Measurements from ENCODE around the gene MAOB. TPM values are rescaled to one million over a fixed set of nuclear protein-coding genes. Genes with fewer than 3 reads are reported as not detected.

Gene MAOB
- total and polyA plus RNA-seq, 11 donors: 30.3 to 163 (median 91.5) TPM

- intact Hi-C loops (cut with DNase I): no loop called here
- ATAC-seq: no peak
- peaks cover 0 to 20% (median 0%) of the 10 kb centered on the region in 9 donors for H3K27me3 ChIP-seq
- TF ChIP-seq POLR2A (IDR thresholded peaks at IDR 0.05): no peak
- TF ChIP-seq CTCF (IDR thresholded peaks at IDR 0.05): no peak
- H3K9me3 ChIP-seq: no peaks in the 10 kb centered on the region
- 88 to 94% (median 89%) methylated on average over 4 of the region's 4 CpGs for WGBS, 4 donors
- no peak for DNase-seq
- no peak overlapping the region for H3K4me3 ChIP-seq
- no peak overlapping the region for H3K27ac ChIP-seq
- H3K36me3 ChIP-seq: no peaks in the 10 kb centered on the region
- peaks cover 0 to 36% (median 1%) of the 10 kb centered on the region in 12 donors for H3K4me1 ChIP-seq
These were observed 15.8 kb downstream of the MAOB start for GRCh38 chrX:43866423-43866822.

- Histone ChIP-seq H3K4me1 (peaks cover 0 to 39% (median 3%) of the 10 kb centered on the region in 12 donors), H3K4me3 (no peak overlapping the region), H3K36me3 (no peaks in the 10 kb centered on the region), H3K27ac (no peak overlapping the region), H3K27me3 (peaks cover 0 to 20% (median 0%) of the 10 kb centered on the region in 9 donors), H3K9me3 (no peaks in the 10 kb centered on the region)
- no peak for TF ChIP-seq CTCF (IDR thresholded peaks at IDR 0.05)
- TF ChIP-seq POLR2A (IDR thresholded peaks at IDR 0.05): no peak
- 71 to 93% (median 84%) methylated on average over 5 of the region's 5 CpGs for WGBS, 4 donors
- intact Hi-C loops (cut with DNase I): no loop called here
- ATAC-seq (no peak), DNase-seq (no peak)
These were observed 16.5 kb downstream of the MAOB start for GRCh38 chrX:43865791-43866190.

GRCh38 chrX:43862434-43862833 is 19.8 kb downstream of the MAOB start:
- Histone ChIP-seq H3K27ac (peak overlapping the region in 10 of 12 donors; percentile 21 to 72 (median 57)), H3K4me1 (peaks cover 0 to 41% (median 3%) of the 10 kb centered on the region in 12 donors), H3K9me3 (no peaks in the 10 kb centered on the region), H3K4me3 (no peak overlapping the region), H3K36me3 (no peaks in the 10 kb centered on the region), H3K27me3 (peaks cover 0 to 21% (median 0%) of the 10 kb centered on the region in 9 donors)
- intact Hi-C loops (cut with DNase I): no loop called here
- 61 to 85% (median 74%) methylated on average over 1 of the region's 1 CpG for WGBS, 4 donors
- TF ChIP-seq CTCF (IDR thresholded peaks at IDR 0.05): no peak
- TF ChIP-seq POLR2A (IDR thresholded peaks at IDR 0.05): no peak
- DNase-seq: no peak
- ATAC-seq: no peak

GRCh38 chrX:43861750-43862149 is 20.5 kb downstream of the MAOB start:
- H3K9me3 ChIP-seq: no peaks in the 10 kb centered on the region
- H3K36me3 ChIP-seq: no peaks in the 10 kb centered on the region
- ATAC-seq (peak; percentile 84 to 90 (median 86)), DNase-seq (peak in 3 of 5 donors; percentile 31 to 41 (median 37))
- intact Hi-C loops (cut with DNase I): no loop called here
- H3K4me3 ChIP-seq: no peak overlapping the region
- 41 to 59% (median 55%) methylated on average over 4 of the region's 4 CpGs for WGBS, 4 donors
- TF ChIP-seq POLR2A (IDR thresholded peaks at IDR 0.05): no peak
- no peak for TF ChIP-seq CTCF (IDR thresholded peaks at IDR 0.05)
- H3K27ac ChIP-seq: peak overlapping the region in 11 of 12 donors; percentile 14 to 79 (median 60)
- peaks cover 0 to 35% (median under 1%) of the 10 kb centered on the region in 12 donors for H3K4me1 ChIP-seq
- H3K27me3 ChIP-seq: peaks cover 0 to 21% (median 0%) of the 10 kb centered on the region in 9 donors

Measured in heart left ventricle (tissue), 16 donors.